Neural progenitor cell (in vitro differentiated cells): ENCODE measurements around the gene CLCN6.

Experiments used
- EZH2 ChIP-seq: fragments of 200-600 bp; sonication (generic); IDR thresholded peaks from 2 replicates; pipeline ENCODE4 v1.6.1; 2017; ENCODE audit warnings: antibody characterized with exemption, mild to moderate bottlenecking, moderate library complexity
- TF ChIP-seq, protein P1 (sequence below): fragments of 200-600 bp; sonication (generic); IDR thresholded peaks from 2 replicates; pipeline ENCODE4 v1.5.1; 2017; ENCODE audit warnings: antibody characterized with exemption, mild to moderate bottlenecking

DNA sequence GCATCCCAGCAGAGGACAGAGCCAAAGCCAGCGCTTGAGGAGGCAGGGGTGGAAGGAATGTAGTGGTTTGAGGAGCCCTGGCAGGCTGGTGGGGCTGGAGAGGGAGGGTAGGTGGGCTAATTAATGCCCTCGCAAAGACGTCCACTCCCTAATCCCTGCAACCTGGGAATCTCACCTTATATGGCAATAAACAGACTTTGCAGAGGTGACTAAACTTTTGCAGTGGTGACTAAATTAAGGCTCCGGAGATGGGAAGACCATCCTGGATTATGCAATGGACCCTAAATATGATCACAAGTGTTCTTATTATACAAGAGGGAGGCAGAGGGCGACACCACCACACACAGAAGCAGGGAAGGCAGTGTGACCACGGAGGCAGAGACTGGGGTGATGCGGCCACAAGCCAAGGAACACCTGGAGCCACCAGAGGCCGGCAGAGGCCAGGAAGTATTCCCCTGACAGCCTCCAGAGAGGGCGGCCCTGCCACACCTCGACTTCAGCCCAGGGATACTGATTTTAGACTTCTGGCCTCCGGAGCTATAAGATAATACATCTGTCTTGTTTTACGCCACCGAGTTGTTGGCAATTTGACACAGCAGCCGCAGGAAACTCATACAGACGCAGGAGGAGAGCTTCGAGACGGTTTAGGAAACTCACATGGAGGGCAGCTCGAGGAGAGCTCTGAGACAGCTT lies 75.9 kb downstream of the CLCN6 start:
- TF ChIP-seq, protein P1, sequence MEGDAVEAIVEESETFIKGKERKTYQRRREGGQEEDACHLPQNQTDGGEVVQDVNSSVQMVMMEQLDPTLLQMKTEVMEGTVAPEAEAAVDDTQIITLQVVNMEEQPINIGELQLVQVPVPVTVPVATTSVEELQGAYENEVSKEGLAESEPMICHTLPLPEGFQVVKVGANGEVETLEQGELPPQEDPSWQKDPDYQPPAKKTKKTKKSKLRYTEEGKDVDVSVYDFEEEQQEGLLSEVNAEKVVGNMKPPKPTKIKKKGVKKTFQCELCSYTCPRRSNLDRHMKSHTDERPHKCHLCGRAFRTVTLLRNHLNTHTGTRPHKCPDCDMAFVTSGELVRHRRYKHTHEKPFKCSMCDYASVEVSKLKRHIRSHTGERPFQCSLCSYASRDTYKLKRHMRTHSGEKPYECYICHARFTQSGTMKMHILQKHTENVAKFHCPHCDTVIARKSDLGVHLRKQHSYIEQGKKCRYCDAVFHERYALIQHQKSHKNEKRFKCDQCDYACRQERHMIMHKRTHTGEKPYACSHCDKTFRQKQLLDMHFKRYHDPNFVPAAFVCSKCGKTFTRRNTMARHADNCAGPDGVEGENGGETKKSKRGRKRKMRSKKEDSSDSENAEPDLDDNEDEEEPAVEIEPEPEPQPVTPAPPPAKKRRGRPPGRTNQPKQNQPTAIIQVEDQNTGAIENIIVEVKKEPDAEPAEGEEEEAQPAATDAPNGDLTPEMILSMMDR: no peak
- TF ChIP-seq EZH2: no peak
